IMR-90 (cell line): Measurements from ENCODE around the gene ACOT4.

Source experiments
- CTCF ChIP-seq: conservative IDR thresholded peaks from 2 replicates; pipeline ENCODE4 v1.5.1; 2012; ENCODE audit warnings: mild to moderate bottlenecking, low read depth, low read length, improper control_type of control experiment
- MAFK ChIP-seq: IDR thresholded peaks from 2 replicates; pipeline ENCODE4 v1.6.1; 2012; ENCODE audit warnings: low read depth, low read length, improper control_type of control experiment
- MXI1 ChIP-seq: IDR thresholded peaks from 2 replicates; pipeline ENCODE4 v1.6.1; 2012; ENCODE audit warnings: low read depth, mild to moderate bottlenecking, low read length, moderate library complexity, borderline replicate concordance
- POLR2A ChIP-seq: IDR thresholded peaks from 2 replicates; pipeline ENCODE4 v1.6.1; 2012; ENCODE audit warnings: mild to moderate bottlenecking, low read depth, low read length
- SMC3 ChIP-seq: fragments of 150-350 bp; IDR thresholded peaks from 2 replicates; pipeline ENCODE4 v1.6.1; 2016; ENCODE audit warnings: low read depth, mild to moderate bottlenecking, antibody characterized with exemption, low read length, moderate library complexity
- USF2 ChIP-seq: fragments of 150-350 bp; IDR thresholded peaks from 2 replicates; pipeline ENCODE4 v1.6.1; 2017; ENCODE audit warnings: mild to moderate bottlenecking, antibody characterized with exemption, low read length, low read depth

- no peak for TF ChIP-seq CTCF
- TF ChIP-seq SMC3: no peak
- no peak for TF ChIP-seq MXI1
- no peak for TF ChIP-seq POLR2A
- no peak for TF ChIP-seq USF2
- TF ChIP-seq MAFK: no peak
Observed at GRCh38 chr14:73613046-73613383, 21.3 kb downstream of the ACOT4 start.
